RPMI7951 (cell line): ENCODE data around the gene PLA2G2F. TPM values are rescaled to one million over a fixed set of nuclear protein-coding genes. Genes with fewer than 3 reads are reported as not detected.
A peak's percentile ranks its signal among the peaks of the same experiment; 100 is the strongest.

ENCODE experiments used
- DNase-seq: peaks from one replicate; pipeline ENCODE4 v3.0.0-alpha.2; 2012; ENCODE audit warnings: low read depth
- total RNA-seq: library from RNA; depleted of rRNA; stranded (reverse); fragments of >200 nt; shearing (Covaris generic); gene quantifications from 2 replicates; pipeline ENCODE4 v1.2.3, GENCODE V29; 2014; rRNA removed

PLA2G2F gene
- total RNA-seq, 1 experiment from 2014 or later = not detected

DNA sequence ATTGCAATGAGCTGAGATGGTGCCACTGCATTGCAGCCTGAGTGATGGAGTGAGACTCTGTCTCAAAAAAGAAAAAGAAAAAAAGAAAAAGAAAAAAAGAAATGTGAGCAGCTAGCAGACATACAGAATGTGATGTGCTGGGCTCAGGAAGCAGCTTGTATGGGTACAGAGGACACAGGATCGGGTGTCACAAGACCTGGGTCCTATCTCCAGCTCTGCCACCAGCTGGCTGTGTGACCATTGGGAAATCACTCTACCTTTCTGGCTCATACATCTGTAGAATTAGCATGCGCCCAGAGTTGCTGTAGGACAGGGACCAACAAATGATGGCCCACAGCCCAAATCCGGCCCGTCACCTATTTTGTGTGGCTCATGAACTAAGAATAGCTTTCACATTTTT is 50.5 kb downstream of the PLA2G2F start:
- DNase-seq = no peak

DNA sequence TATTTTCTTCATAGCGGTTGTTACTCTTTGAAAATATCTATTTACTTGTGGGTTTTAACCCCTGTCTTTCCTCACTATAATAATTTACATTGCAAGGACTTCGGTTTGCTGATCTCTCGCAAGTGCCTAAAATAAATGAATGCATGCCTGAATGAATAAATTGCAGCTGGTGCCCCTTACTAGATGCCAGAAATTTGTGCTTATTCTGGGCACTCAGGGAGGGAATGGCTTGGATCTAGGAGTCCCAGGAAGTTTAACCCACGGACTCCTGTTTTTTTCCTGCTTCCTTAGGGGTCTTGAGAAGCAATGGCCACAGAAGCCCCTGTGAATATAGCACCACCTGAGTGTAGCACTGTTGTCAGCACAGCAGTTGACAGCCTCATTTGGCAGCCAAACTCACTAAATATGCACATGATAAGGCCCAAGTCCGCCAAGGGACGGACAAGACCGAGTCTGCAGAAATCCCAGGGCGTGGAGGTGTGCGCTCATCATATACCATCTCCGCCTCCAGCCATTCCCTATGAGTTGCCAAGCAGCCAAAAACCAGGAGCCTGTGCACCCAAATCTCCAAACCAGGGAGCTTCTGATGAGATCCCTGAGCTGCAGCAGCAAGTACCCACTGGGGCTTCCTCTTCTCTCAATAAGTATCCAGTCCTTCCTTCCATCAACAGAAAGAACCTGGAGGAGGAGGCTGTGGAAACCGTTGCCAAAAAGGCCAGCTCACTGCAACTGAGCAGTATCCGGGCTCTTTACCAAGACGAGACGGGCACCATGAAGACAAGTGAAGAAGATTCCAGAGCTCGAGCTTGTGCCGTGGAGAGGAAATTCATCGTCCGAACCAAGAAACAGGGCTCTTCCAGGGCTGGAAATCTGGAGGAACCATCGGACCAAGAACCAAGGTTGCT is 51.4 kb downstream of the PLA2G2F start:
- no peak for DNase-seq

DNA sequence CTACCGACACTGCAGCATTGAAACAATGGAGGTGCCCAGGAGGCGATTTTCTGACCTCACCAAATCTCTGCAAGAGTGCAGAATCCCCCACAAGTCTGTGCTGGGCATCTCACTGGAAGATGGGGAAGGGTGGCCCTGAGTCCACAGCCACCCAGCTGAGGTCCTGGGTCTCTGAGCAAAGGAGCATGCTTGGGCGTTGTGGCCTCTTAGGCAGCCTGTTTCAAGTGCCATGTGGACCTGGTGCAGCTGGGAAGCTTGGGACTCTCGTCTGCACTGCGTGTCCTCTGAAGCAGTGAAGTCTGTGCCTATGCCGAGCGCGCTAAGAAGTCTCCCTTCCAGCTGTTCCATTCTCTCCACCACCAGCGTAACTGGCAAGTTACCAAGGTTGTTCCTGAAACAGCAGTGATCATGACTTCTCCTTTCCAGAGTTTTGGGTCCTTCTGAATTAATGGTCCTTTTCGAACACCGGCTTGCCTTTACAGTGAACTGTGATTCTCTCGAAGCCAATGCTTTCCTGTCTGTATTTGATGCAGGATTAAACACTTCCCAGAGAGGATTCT is 52.2 kb downstream of the PLA2G2F start:
- DNase-seq = no peak

DNA sequence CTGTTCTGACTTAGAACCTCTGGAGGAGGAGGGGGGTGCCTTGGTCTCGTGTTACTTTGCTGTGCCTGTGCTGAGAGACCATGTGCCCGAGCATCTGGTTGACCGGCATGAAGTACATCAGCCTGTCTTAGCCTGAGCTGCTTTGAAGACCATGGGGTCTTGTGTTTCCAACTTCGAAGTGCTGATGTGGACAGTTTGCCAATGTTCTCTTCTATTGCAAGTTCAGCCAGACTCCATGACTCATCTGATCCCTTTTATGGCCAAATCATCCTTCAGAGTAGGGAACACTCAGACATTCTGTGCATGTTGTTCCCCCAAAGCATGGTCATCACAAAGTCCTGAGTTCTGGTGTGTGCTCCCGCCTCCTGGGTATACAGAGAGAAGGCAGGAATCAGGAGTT is 53.2 kb downstream of the PLA2G2F start:
- peak; percentile 38 for DNase-seq

DNA sequence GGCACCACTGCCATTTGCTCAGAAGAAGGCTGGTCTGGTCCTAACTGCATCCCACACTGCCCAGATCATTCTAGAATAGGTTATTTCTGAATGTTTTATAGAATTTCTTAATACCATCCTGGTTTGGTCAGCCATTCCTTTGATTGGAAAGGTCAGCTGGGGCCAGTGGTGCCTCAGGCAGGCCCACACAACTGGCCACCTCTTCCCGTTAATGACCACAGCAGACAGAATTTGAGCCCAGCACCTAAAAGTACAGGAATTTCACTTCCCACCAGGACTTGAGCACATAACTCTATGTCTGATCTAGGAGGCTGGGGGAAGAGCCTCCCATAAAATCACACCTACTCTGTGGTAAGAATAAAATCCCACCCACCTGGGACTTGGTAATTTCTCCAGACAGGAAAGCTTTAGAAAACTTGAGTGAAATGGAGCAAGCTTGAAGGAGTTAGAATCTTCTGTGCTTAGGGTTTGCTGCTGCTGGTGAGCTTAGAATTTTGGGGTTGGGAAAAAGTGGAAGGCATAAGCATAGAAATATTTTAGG is 53.8 kb downstream of the PLA2G2F start:
- DNase-seq = no peak

DNA sequence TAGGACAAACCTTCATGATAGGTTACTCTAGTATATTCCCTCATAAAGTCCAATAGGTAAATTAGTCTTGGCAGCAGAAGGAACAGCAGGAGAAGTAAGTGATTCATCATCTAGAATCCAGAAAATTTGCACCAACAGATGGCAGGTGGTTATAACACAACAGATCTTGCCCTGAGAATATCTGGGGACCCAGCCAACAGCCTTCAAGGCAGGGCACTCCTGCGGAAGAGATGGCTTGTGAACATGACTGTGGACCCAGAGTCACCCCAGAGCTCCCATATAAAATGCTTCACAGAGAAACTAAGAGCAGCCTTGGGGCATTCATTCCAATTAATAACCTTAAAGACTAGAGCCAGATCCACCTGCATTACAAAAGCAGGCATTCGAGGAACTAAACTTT is 55.1 kb downstream of the PLA2G2F start:
- peak; percentile 42 for DNase-seq

DNA sequence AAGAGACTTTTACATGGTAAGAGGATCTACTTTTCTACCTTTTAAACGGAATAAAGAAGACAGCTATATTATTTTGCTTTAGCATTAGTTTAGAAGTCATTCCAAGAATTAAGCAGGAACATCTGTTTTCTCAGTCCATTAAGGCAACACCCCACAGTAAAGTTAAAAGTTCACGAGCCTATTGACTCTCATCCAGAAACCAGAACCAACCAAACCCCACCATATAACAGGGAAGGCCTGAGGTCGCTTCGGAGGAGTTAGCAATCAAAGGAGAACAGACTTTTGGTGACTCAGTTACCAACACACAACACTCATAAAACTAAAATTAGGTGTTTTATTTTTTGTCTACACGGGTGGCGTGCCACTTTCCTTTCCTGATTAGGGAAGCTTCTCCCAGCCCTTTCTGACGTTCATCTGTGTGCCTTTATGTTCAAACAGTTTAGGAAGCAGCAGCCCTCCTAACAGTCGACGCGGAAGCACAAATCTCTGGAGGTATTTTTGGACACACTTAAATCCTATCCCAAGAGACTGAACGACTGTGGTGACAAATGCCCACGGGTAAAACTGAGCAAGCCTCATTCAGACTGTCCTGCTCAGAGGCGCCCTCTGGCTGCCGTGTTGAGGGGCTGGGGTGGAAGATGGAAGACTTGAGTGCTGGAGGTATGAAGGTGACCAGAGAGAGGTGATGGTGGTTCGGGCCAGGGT is 55.8 kb downstream of the PLA2G2F start:
- DNase-seq = peak; percentile 59

DNA sequence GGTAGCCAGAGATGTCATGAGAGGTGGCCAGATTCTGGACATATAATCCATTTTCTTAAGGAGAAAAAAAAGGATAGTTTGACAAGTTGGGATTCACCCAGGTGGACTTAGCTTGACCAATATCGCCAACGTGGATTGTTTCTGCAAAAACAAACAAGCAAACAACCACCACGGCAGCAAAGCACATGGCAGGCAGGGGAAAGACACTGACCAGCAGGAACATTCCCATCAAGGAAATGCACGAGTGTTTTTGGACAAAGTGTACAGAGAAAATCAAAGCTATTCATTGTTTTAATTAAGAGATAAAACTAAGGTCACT is 56.3 kb downstream of the PLA2G2F start:
- DNase-seq = no peak

DNA sequence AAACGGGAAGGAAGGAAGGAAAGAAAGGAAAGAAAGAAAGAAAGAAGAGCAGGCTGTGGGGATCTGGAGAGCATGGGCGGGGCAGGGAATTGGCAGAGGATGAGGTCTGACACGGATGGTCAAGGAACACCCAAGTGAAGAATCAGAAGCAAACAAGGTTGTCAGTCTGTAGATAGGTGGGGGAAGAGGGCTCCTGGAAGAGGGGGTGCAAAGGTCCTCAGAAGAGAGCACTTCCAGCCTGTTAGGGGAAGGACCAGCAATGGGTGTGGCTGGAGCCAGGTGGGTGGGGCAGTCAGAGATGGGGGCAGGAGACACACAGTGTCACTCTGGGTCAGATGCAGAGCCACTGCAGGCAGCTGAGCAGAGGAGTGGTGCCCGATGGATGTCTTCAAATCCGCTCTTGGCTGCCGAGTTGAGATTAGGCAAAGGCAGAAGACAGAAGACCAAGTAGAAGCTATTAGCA is 58.2 kb downstream of the PLA2G2F start:
- DNase-seq = no peak

DNA sequence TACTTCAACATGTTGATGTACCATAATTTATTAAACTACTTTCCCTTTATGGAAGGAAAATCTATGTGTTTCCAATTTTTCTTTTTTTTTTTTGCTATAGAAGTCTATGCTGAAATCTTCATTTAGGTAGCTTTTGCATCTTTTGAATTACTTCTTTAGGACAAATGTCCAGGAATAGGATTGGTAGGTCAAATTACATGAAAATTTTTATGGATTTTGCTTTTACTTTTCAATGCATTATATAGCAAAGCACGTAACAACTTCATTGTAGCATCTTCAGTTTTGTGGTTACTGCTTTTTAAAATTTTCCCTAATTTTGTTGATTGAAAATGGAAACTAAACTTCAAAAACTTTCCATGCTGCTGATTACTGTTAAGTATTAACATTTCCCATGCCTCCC is 59.2 kb downstream of the PLA2G2F start:
- no peak for DNase-seq

DNA sequence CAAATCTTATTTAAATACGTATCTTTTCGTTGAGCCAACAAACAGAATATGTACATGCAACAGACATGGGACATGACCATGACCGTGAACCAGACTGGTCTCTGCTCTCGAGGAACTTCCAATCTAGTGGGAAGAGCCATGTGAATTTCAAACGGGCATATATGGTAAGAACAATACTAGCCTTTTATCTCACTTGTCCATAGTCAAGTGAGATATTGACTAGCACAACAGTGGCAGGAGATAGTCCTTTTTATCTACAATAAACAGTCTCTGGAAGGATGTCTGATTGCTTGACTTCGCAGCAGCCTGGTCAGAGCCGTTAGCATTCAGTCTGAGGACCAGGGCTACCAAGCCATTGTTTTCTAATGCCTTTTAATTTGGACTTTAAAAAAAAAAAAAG is 59.8 kb downstream of the PLA2G2F start:
- no peak for DNase-seq

DNA sequence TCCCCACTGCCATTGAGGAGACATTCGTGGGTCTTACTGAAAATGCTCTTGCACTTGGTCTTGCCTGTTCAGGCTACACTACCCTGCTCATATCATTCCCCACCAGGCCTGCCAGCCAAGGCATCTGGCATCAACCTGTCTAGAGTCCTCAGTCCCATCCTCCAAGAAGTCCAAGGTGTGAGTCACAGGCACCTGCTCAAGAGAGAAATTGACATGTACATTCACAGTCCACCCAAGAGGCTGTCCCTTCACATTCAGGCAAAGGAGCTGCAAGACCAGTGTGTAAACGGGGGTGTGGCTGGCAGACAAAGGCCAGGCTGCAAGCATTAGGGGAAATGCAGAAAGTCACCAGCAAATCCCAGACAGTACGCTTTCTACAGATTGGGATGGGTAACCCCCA is 60.3 kb downstream of the PLA2G2F start:
- no peak for DNase-seq

DNA sequence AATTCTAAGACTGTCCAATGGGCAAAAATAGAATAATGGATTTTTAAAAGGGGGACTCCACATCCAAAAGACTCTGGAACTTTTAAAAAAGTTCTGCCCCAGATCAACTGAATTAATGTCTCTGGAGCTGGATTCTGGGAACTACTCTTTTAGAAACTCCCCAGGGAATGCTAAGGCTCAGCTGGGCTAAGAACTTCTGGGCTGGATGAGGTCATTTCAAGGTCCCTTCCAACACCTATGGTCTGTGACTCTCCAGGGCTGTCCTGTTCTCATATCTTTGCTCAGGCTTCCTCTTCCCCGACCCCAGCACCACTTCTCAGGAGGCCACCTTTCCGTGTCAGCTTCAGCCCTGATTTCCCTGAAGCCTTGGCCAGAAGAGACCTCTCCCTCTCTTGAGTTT is 60.7 kb downstream of the PLA2G2F start:
- no peak for DNase-seq

Other genes with a start within 250 kb of the PLA2G2F start
- gene PLA2G2E, start 215.7 kb upstream of the PLA2G2F start, total RNA-seq = not detected in 2 replicates
- not detected in 2 replicates for gene PLA2G2A, start 159.7 kb upstream of the PLA2G2F start, total RNA-seq
- not detected in 2 replicates for gene PLA2G5, start 69.1 kb upstream of the PLA2G2F start, total RNA-seq
- gene PLA2G2D, start 19.8 kb upstream of the PLA2G2F start, total RNA-seq = not detected in 2 replicates
- gene UBXN10, start 46.8 kb downstream of the PLA2G2F start, total RNA-seq = 0.10 and 0.12 TPM in 2 replicates
- gene PLA2G2C, start 47.2 kb downstream of the PLA2G2F start, total RNA-seq = not detected in 2 replicates
- not detected in 2 replicates for gene VWA5B1, start 151.6 kb downstream of the PLA2G2F start, total RNA-seq